ENCODE data around the gene MAGEA4. TPM values are rescaled to one million over a fixed set of nuclear protein-coding genes. Genes with fewer than 3 reads are reported as not detected.

MAGEA4 gene, protein sequence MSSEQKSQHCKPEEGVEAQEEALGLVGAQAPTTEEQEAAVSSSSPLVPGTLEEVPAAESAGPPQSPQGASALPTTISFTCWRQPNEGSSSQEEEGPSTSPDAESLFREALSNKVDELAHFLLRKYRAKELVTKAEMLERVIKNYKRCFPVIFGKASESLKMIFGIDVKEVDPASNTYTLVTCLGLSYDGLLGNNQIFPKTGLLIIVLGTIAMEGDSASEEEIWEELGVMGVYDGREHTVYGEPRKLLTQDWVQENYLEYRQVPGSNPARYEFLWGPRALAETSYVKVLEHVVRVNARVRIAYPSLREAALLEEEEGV
- not detected in 2 replicates for total RNA-seq

DNA sequence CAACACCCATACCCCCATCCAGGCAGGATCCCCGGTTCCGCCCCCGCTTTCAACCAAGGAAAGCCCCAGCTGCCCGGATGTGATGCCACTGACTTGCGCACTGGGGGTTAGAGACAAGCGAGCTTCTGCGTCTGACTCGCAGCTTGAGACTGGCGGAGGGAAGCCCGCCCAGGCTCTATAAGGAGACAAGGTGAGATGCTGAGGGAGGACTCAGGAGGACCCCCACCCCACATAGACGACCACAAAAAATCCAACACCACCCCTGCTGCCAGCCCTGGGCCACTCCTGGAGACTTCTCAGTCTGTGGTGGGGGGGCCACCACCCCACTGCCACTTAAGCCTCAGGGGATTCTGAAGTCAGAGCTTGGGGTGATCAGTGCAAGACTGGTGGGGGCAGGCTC lies at the start of gene MAGEA4:
MAGEA4 (plus strand) TSS at position 110 of the 400 bp plus-strand sequence. CDS start 10,776 bp downstream, outside the sequence.
- DNase-seq (ENCODE audit: low read depth) = no peak
- TF ChIP-seq, protein P1, sequence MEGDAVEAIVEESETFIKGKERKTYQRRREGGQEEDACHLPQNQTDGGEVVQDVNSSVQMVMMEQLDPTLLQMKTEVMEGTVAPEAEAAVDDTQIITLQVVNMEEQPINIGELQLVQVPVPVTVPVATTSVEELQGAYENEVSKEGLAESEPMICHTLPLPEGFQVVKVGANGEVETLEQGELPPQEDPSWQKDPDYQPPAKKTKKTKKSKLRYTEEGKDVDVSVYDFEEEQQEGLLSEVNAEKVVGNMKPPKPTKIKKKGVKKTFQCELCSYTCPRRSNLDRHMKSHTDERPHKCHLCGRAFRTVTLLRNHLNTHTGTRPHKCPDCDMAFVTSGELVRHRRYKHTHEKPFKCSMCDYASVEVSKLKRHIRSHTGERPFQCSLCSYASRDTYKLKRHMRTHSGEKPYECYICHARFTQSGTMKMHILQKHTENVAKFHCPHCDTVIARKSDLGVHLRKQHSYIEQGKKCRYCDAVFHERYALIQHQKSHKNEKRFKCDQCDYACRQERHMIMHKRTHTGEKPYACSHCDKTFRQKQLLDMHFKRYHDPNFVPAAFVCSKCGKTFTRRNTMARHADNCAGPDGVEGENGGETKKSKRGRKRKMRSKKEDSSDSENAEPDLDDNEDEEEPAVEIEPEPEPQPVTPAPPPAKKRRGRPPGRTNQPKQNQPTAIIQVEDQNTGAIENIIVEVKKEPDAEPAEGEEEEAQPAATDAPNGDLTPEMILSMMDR (IDR thresholded peaks at IDR 0.05; ENCODE audit: insufficient read depth, low read depth, low read length) = no peak
- H3K4me3 ChIP-seq (ENCODE audit: low read depth, low read length) = no peak within 1 kb of the TSS

GRCh38 chrX:151870602-151871001 lies 42.1 kb upstream of the MAGEA4 start:
- no peak overlapping the region for H3K4me3 ChIP-seq (ENCODE audit: low read depth, low read length)
- TF ChIP-seq, protein P1 (IDR thresholded peaks at IDR 0.05; ENCODE audit: insufficient read depth, low read depth, low read length) = no peak
- DNase-seq (ENCODE audit: low read depth) = peak; percentile 69

DNA sequence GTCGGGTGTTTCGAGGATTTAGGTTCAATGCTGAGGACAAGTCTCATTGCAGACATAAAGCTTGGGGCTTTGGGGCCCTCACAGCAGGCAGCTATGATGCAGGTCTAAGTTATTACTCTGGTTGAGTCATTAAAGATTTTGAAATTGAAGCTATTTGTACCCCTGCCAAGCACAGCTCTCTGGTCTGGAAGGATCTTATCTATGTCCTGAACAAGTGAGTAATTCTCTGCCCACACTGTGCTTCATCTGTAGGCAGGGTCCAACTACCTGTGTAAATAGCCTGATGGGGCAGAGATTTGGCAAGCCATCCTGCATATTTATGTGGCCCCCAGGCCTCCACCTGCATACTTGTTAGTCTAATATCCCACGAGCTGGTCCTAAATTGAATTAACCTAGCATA lies 41.4 kb upstream of the MAGEA4 start:
- peak; percentile 85 for DNase-seq (ENCODE audit: low read depth)
- TF ChIP-seq, protein P1 (IDR thresholded peaks at IDR 0.05; ENCODE audit: insufficient read depth, low read depth, low read length) = no peak
- no peak overlapping the region for H3K4me3 ChIP-seq (ENCODE audit: low read depth, low read length)

DNA sequence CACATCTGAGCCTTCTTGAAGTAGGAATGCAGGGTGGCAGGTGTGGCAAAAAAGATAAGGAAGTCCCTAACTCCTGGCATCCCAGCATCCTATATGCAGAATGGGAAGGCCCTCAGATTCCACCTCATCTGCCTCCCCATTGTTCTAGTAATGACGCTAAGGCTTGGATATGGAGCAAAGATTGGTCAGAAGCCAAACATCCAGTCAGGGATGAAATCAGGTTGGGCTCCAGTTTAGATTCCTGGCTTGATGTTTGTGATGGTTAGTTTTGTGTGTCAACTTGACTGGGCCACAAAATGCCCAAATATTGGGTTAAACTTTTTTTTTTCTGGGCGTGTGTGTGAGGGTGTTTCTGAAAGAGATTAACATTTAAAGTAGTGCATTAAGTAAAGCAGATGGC lies 39.6 kb upstream of the MAGEA4 start:
- H3K4me3 ChIP-seq (ENCODE audit: low read depth, low read length) = no peak overlapping the region
- DNase-seq (ENCODE audit: low read depth) = no peak
- TF ChIP-seq, protein P1 (IDR thresholded peaks at IDR 0.05; ENCODE audit: insufficient read depth, low read depth, low read length) = no peak

DNA sequence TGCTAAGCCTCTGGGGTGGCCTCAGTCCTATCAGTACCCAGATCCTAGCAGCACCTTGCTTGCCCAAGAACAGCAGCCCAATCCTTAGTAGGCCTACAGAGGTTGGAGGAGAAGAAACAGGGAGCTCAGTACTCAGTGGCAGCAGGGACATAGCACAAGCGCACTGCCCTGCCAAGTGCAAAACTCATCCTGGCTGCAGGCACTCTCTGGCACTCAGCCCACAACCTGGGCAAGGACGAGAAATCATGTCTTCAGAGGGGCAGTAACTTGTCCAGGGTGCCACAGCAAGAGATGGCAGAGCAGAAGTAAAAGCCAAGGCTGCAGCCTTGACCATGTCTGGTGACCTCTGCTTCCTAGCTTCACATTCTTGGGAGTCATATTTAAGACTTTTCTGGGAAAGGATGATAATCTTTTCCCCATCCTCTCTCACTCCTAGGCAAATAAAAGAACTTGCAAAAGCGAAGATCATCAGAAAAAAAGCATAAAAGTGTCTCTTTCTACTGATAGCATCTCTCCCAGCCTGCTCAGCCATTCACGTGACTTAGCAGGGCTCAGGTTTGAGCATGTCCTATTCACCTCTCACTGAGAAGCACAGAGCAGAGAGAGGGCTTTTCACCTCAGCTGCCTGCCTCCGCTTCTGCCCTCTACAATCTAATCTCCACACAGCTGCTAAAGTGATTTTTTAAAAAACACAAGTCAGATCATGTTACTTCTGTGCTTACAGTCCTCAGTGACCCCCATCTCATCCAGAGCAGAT lies 37.2 kb upstream of the MAGEA4 start:
- DNase-seq (ENCODE audit: low read depth) = peak; percentile 41
- TF ChIP-seq, protein P1 (IDR thresholded peaks at IDR 0.05; ENCODE audit: insufficient read depth, low read depth, low read length) = no peak

DNA sequence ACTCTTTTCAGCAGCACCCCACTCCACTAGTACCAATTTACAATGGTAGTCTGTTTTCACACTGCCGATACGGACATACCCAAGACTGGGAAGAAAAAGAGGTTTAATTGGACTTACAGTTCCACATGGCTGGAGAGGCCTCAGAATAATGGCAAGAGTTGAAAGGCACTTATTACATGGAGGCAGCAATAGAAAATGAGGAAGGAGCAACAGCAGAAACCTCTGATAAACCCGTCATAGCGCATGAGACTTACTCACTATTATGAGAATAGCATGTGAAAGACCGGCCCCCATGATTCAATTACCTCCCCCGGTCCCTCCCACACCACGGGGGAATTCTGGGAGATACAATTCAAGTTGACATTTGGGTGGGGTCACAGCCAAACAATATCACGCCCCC lies 34.1 kb upstream of the MAGEA4 start:
- peak; percentile 27 for DNase-seq (ENCODE audit: low read depth)
- H3K4me3 ChIP-seq (ENCODE audit: low read depth, low read length) = no peak overlapping the region
- TF ChIP-seq, protein P1 (IDR thresholded peaks at IDR 0.05; ENCODE audit: insufficient read depth, low read depth, low read length) = no peak

More for the DNA sequence above, 37.2 kb upstream of the MAGEA4 start:
- no peak overlapping the region for H3K4me3 ChIP-seq (ENCODE audit: low read depth, low read length)
